K562 (cell line): ENCODE data around the gene SLC22A23. TPM values are rescaled to one million over a fixed set of nuclear protein-coding genes. Genes with fewer than 3 reads are reported as not detected.

Experiments used
- ARID4B ChIP-seq: sonication (generic); formaldehyde crosslinking; IDR thresholded peaks from 2 replicates; pipeline ENCODE4 v1.8.0; 2022; ENCODE audit warnings: mild to moderate bottlenecking, missing genetic modification reagents
- CC2D1A ChIP-seq: fragments of 450-650 bp; IDR thresholded peaks from 2 replicates; pipeline ENCODE4 v1.6.1; 2017; ENCODE audit warnings: mild to moderate bottlenecking
- CHAMP1 ChIP-seq: fragments of 450-650 bp; IDR thresholded peaks from 2 replicates; pipeline ENCODE4 v1.6.1; 2016; ENCODE audit warnings: mild to moderate bottlenecking
- CHD2 ChIP-seq: IDR thresholded peaks from 2 replicates; pipeline ENCODE4 v1.6.1; 2011; ENCODE audit warnings: low read depth, low read length
- ETV5 ChIP-seq: sonication (generic); formaldehyde crosslinking; IDR thresholded peaks from 2 replicates; pipeline ENCODE4 v1.4.0; 2020; ENCODE audit warnings: low read depth, mild to moderate bottlenecking, missing genetic modification reagents
- NUFIP1 ChIP-seq: fragments of 450-650 bp; IDR thresholded peaks from 2 replicates; pipeline ENCODE4 v1.6.1; 2018; ENCODE audit not compliant: partially characterized antibody
- RAD51 ChIP-seq: fragments of 450-650 bp; IDR thresholded peaks from 2 replicates; pipeline ENCODE4 v1.7.1; 2016; ENCODE audit warnings: low read depth, mild to moderate bottlenecking, borderline replicate concordance
- SRSF1 ChIP-seq: fragments of 200-400 bp; formaldehyde crosslinking; IDR thresholded peaks from 2 replicates; pipeline ENCODE4 v1.6.1; 2017; ENCODE audit warnings: mild to moderate bottlenecking, low read depth, low read length, moderate library complexity
- U2AF2 ChIP-seq: fragments of 200-400 bp; formaldehyde crosslinking; optimal IDR thresholded peaks from 2 replicates; pipeline ENCODE3; 2017; ENCODE audit warnings: low read depth, mild to moderate bottlenecking, low read length
- ZNF584 ChIP-seq: fragments of 200-800 bp; sonication (Bioruptor generic); IDR thresholded peaks from 2 replicates; pipeline ENCODE4 v1.6.1; 2016; ENCODE audit warnings: low read depth, mild to moderate bottlenecking, missing genetic modification characterization, missing compliant biosample characterization
- ZNF586 ChIP-seq: fragments of 450-650 bp; formaldehyde crosslinking; conservative IDR thresholded peaks from 2 replicates; pipeline ENCODE4 v1.4.0; 2020; ENCODE audit warnings: mild to moderate bottlenecking, moderate library complexity
- ZNF644 ChIP-seq: fragments of 200-800 bp; sonication (Bioruptor generic); IDR thresholded peaks from 2 replicates; pipeline ENCODE4 v1.6.1; 2016; ENCODE audit warnings: low read depth, missing genetic modification characterization, missing compliant biosample characterization
- polyA plus RNA-seq, 8 experiments: library from polyadenylated mRNA; depleted of rRNA in 4 of 8; stranded (reverse) in 5 of 8; unstranded in 3 of 8; fragments of >200 nt; fragmentation: Nextera tagmentation in 2 of 8; fragmentation: Illumina TruSeq in 1 of 8; extraction: Ambion mirVana in 2 of 8; extraction: Trizol in 1 of 8; gene quantifications; 2 replicates each; pipeline versions ENCODE4 v1.2.1 to v1.2.3, GENCODE V29; 2011 to 2014; ENCODE audit warnings: inconsistent platforms in 1 of 8, missing spikeins in 1 of 8
- total RNA-seq, 7 experiments: library from RNA; depleted of rRNA in 6 of 7; stranded (reverse); fragments of >200 nt in 6 of 7; fragmentation: Illumina TruSeq in 2 of 7; extraction: Trizol in 2 of 7; gene quantifications; 2 replicates each; pipeline versions ENCODE4 v1.2.1 to v1.2.3, GENCODE V29; 2011 to 2021; ENCODE audit warnings: low replicate concordance in 1 of 7
- TF ChIP-seq, protein P1 (sequence below): sonication (generic); formaldehyde crosslinking; IDR thresholded peaks from 2 replicates; pipeline ENCODE4 v1.8.0; 2022; ENCODE audit warnings: missing genetic modification reagents, mild to moderate bottlenecking, moderate library complexity, borderline replicate concordance
- TF ChIP-seq, protein P2 (sequence below): fragments of 450-650 bp; IDR thresholded peaks from 2 replicates; pipeline ENCODE4 v1.6.1; 2016; ENCODE audit warnings: borderline replicate concordance

The SLC22A23 gene
- total and polyA plus RNA-seq, 9 of the 15 experiments (the other 6 are each of a cell fraction or from before 2014, with no cell fraction given), result 0.30 to 8.7 (median 2.5) TPM

GRCh38 chr6:3337521-3338350 is 119.1 kb downstream of the SLC22A23 start (continued):
- TF ChIP-seq, protein P1, sequence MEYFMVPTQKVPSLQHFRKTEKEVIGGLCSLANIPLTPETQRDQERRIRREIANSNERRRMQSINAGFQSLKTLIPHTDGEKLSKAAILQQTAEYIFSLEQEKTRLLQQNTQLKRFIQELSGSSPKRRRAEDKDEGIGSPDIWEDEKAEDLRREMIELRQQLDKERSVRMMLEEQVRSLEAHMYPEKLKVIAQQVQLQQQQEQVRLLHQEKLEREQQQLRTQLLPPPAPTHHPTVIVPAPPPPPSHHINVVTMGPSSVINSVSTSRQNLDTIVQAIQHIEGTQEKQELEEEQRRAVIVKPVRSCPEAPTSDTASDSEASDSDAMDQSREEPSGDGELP (CRISPR knock-in tag), result peak; percentile 27; the same call in 1 of the 2 replicates
- TF ChIP-seq NUFIP1 (no peak), CHD2 (no peak), CC2D1A (no peak), U2AF2 (no peak), ARID4B (CRISPR knock-in tag) (no peak), SRSF1 (no peak), RAD51 (no peak), ETV5 (no peak; the same call in 1 of the 2 replicates), ZNF644 (tag) (no peak; the same call in 1 of the 2 replicates), CHAMP1 (no peak), ZNF584 (peak; percentile 83), ZNF586 (no peak)
- TF ChIP-seq, protein P2, sequence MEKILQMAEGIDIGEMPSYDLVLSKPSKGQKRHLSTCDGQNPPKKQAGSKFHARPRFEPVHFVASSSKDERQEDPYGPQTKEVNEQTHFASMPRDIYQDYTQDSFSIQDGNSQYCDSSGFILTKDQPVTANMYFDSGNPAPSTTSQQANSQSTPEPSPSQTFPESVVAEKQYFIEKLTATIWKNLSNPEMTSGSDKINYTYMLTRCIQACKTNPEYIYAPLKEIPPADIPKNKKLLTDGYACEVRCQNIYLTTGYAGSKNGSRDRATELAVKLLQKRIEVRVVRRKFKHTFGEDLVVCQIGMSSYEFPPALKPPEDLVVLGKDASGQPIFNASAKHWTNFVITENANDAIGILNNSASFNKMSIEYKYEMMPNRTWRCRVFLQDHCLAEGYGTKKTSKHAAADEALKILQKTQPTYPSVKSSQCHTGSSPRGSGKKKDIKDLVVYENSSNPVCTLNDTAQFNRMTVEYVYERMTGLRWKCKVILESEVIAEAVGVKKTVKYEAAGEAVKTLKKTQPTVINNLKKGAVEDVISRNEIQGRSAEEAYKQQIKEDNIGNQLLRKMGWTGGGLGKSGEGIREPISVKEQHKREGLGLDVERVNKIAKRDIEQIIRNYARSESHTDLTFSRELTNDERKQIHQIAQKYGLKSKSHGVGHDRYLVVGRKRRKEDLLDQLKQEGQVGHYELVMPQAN, result no peak
